GM12801 (cell line): ENCODE data around the gene CNTNAP2.

Experiments
- CTCF ChIP-seq: IDR thresholded peaks from one replicate; pipeline ENCODE4 v1.5.1; 2011; ENCODE audit warnings: control low read depth; ENCODE audit not compliant: insufficient read length; ENCODE audit errors: extremely low read depth

Gene CNTNAP2

GRCh38 chr7:147771344-147771743 lies 1654.7 kb downstream of the CNTNAP2 start:
- no peak for TF ChIP-seq CTCF

GRCh38 chr7:147774461-147774860 lies 1657.9 kb downstream of the CNTNAP2 start:
- TF ChIP-seq CTCF, result no peak

GRCh38 chr7:147775516-147776284 lies 1659.1 kb downstream of the CNTNAP2 start:
- TF ChIP-seq CTCF, result no peak

- no peak for TF ChIP-seq CTCF
These were observed 1660.7 kb downstream of the CNTNAP2 start for GRCh38 chr7:147777309-147777708.

GRCh38 chr7:147779949-147780348 lies 1663.3 kb downstream of the CNTNAP2 start:
- TF ChIP-seq CTCF, result no peak

- no peak for TF ChIP-seq CTCF
These were observed 1680.0 kb downstream of the CNTNAP2 start for GRCh38 chr7:147796581-147796980.

GRCh38 chr7:147798001-147798400 lies 1681.4 kb downstream of the CNTNAP2 start:
- TF ChIP-seq CTCF, result no peak

- TF ChIP-seq CTCF, result no peak
These were observed 1686.5 kb downstream of the CNTNAP2 start for GRCh38 chr7:147803151-147803550.
